Measurements from ENCODE around the gene SLC35B2.

SLC35B2 gene

GRCh38 chr6:44223319-44224028, 33.9 kb downstream of the SLC35B2 start, which contains the start of gene SLC29A1:
TSS of gene SLC29A1 (plus strand) at chr6:44223595. CDS start at chr6:44227314, 3,719 bp downstream.
- peak; percentile 65 to 75 for DNase-seq (ENCODE audit: extremely low read depth in 1 of 2, low read depth in 1 of 2)

- no peak for DNase-seq (ENCODE audit: extremely low read depth in 1 of 2, low read depth in 1 of 2)
These were observed 34.6 kb downstream of the SLC35B2 start for GRCh38 chr6:44222486-44223318.

- no peak for DNase-seq (ENCODE audit: extremely low read depth in 1 of 2, low read depth in 1 of 2)
These were observed 35.4 kb downstream of the SLC35B2 start for GRCh38 chr6:44221961-44222335.

GRCh38 chr6:44221291-44221960, 35.9 kb downstream of the SLC35B2 start:
- peak in 1 of 2 donors; percentile 50 for DNase-seq (ENCODE audit: extremely low read depth in 1 of 2, low read depth in 1 of 2)

- DNase-seq (ENCODE audit: extremely low read depth in 1 of 2, low read depth in 1 of 2) = no peak
These were observed 36.4 kb downstream of the SLC35B2 start for GRCh38 chr6:44220913-44221290.

- DNase-seq (ENCODE audit: extremely low read depth in 1 of 2, low read depth in 1 of 2) = no peak
These were observed 37.2 kb downstream of the SLC35B2 start for GRCh38 chr6:44219815-44220784.

GRCh38 chr6:44219053-44219814, 38.1 kb downstream of the SLC35B2 start:
- DNase-seq (ENCODE audit: extremely low read depth in 1 of 2, low read depth in 1 of 2) = no peak

- no peak for DNase-seq (ENCODE audit: extremely low read depth in 1 of 2, low read depth in 1 of 2)
These were observed 39.8 kb downstream of the SLC35B2 start for GRCh38 chr6:44217332-44218143.

- no peak for DNase-seq (ENCODE audit: extremely low read depth in 1 of 2, low read depth in 1 of 2)
These were observed 40.5 kb downstream of the SLC35B2 start, which contains the start of gene MYMX for GRCh38 chr6:44216677-44217331. TSS of gene MYMX (plus strand) at chr6:44216926. CDS start at chr6:44217472, 546 bp downstream.

GRCh38 chr6:44214307-44214706, 43.0 kb downstream of the SLC35B2 start:
- no peak for DNase-seq (ENCODE audit: extremely low read depth in 1 of 2, low read depth in 1 of 2)

GRCh38 chr6:44211284-44211683, 46.0 kb downstream of the SLC35B2 start:
- DNase-seq (ENCODE audit: extremely low read depth in 1 of 2, low read depth in 1 of 2) = no peak

- DNase-seq (ENCODE audit: extremely low read depth in 1 of 2, low read depth in 1 of 2) = no peak
These were observed 49.4 kb downstream of the SLC35B2 start for GRCh38 chr6:44207966-44208365.
